SU-DHL-6 (cell line): ENCODE results near the gene OR5AR1.
A peak's percentile ranks its signal among the peaks of the same experiment; 100 is the strongest.

Experiments used
- H2AFZ ChIP-seq: fragments of 200-600 bp; sonication (generic); 2 replicates; pipeline ENCODE4 v1.6.1; 2014; ENCODE audit warnings: low read depth, mild to moderate bottlenecking, moderate library complexity, mixed read lengths, antibody characterized with exemption, low read length; ENCODE audit not compliant: severe bottlenecking
- H3F3A ChIP-seq: fragments of 200-600 bp; shearing (Covaris generic); 2 replicates; pipeline ENCODE4 v1.6.0; 2016; ENCODE audit warnings: antibody characterized with exemption, mild to moderate bottlenecking; ENCODE audit not compliant: insufficient read depth
- H3K27ac ChIP-seq: fragments of 200-600 bp; sonication (generic); 2 replicates; pipeline ENCODE4 v1.5.1; 2016; ENCODE audit warnings: low read depth, mild to moderate bottlenecking, low read length, moderate library complexity, mixed read lengths
- H3K27me3 ChIP-seq: fragments of 200-600 bp; sonication (generic), shearing (Covaris generic); 2 replicates; pipeline ENCODE4 v1.6.0; 2014; ENCODE audit warnings: mild to moderate bottlenecking, low read length
- H3K36me3 ChIP-seq: fragments of 200-600 bp; sonication (generic); 2 replicates; pipeline ENCODE4 v1.6.1; 2014; ENCODE audit warnings: mild to moderate bottlenecking, low read length, mixed read lengths
- H3K4me2 ChIP-seq: fragments of 300-600, 200-600 bp; shearing (Covaris generic), sonication (generic); 2 replicates; pipeline ENCODE4 v1.6.0; 2014; ENCODE audit warnings: low read length, low read depth, mild to moderate bottlenecking; ENCODE audit not compliant: poor library complexity, severe bottlenecking
- H3K4me3 ChIP-seq: fragments of 200-600 bp; sonication (generic); 2 replicates; pipeline ENCODE4 v1.5.1; 2014; ENCODE audit warnings: antibody characterized with exemption, low read length, mild to moderate bottlenecking, mixed read lengths; ENCODE audit not compliant: insufficient read depth, poor library complexity, severe bottlenecking
- H3K79me2 ChIP-seq: fragments of 200-600 bp; sonication (generic); 2 replicates; pipeline ENCODE4 v1.6.1; 2014; ENCODE audit warnings: mild to moderate bottlenecking, low read length, moderate library complexity; ENCODE audit not compliant: insufficient read depth
- H3K9ac ChIP-seq: fragments of 200-600 bp; sonication (generic); 2 replicates; pipeline ENCODE4 v1.7.0; 2014; ENCODE audit warnings: mild to moderate bottlenecking, low read length
- H3K9me2 ChIP-seq: fragments of 200-600 bp; sonication (generic); replicated peaks from 2 replicates; pipeline ENCODE4 v1.6.1; 2014; ENCODE audit warnings: low read length; ENCODE audit not compliant: insufficient read depth
- H3K9me3 ChIP-seq: fragments of 200-600 bp; sonication (generic); 2 replicates; pipeline ENCODE4 v1.6.1; 2014; ENCODE audit warnings: low read length, mixed read lengths; ENCODE audit not compliant: insufficient read depth
- H4K20me1 ChIP-seq: fragments of 200-600 bp; sonication (generic); 2 replicates; pipeline ENCODE4 v1.6.1; 2014; ENCODE audit warnings: low read depth, mild to moderate bottlenecking, antibody characterized with exemption, low read length, moderate library complexity, mixed read lengths
- CTCF ChIP-seq: fragments of 200-600 bp; sonication (generic); IDR thresholded peaks from one replicate; pipeline ENCODE4 v1.5.1; 2017; ENCODE audit warnings: antibody characterized with exemption, mild to moderate bottlenecking, low read length, moderate library complexity; ENCODE audit not compliant: insufficient read depth, poor library complexity, severe bottlenecking
- EZH2phosphoT487 ChIP-seq: fragments of 200-600 bp; sonication (generic), shearing (Covaris generic); conservative IDR thresholded peaks from 2 replicates; pipeline ENCODE4 v1.6.1; 2018; ENCODE audit warnings: mild to moderate bottlenecking, antibody characterized with exemption, low read length, moderate library complexity, mixed read lengths

Gene OR5AR1

GRCh38 chr11:56663386-56663785 lies at the start of gene OR5AR1:
OR5AR1 (plus strand) TSS chr11:56663686; CDS start chr11:56663686, 0 bp downstream.
- no peaks in the 10 kb centered on the region for H3K27me3 ChIP-seq
- H3K4me2 ChIP-seq: no peak within 1 kb of the TSS
- no peak within 1 kb of the TSS for H3K9ac ChIP-seq
- H3K36me3 ChIP-seq: no peaks in the 10 kb centered on the region
- H3K79me2 ChIP-seq: no peaks in the 10 kb centered on the region
- H3K9me2 ChIP-seq: no peaks in the 10 kb centered on the region
- no peak within 1 kb of the TSS for H2AFZ ChIP-seq
- no peak within 1 kb of the TSS for H3K4me3 ChIP-seq
- no peaks in the 10 kb centered on the region for H4K20me1 ChIP-seq
- H3K27ac ChIP-seq: no peak within 1 kb of the TSS
- TF ChIP-seq CTCF (no peak), EZH2phosphoT487 (no peak)
- H3K9me3 ChIP-seq: no peaks in the 10 kb centered on the region
- H3F3A ChIP-seq: no peaks in the 10 kb centered on the region

GRCh38 chr11:56624661-56625110 lies 38.8 kb upstream of the OR5AR1 start:
- H3K79me2 ChIP-seq: no peaks in the 10 kb centered on the region
- no peaks in the 10 kb centered on the region for H3F3A ChIP-seq
- H3K4me2 ChIP-seq: no peak overlapping the region
- no peak overlapping the region for H3K9ac ChIP-seq
- H3K36me3 ChIP-seq: no peaks in the 10 kb centered on the region
- no peaks in the 10 kb centered on the region for H3K27me3 ChIP-seq
- no peak overlapping the region for H3K27ac ChIP-seq
- no peaks in the 10 kb centered on the region for H3K9me2 ChIP-seq
- TF ChIP-seq EZH2phosphoT487 (no peak), CTCF (peak; percentile 28)
- no peak overlapping the region for H3K4me3 ChIP-seq
- H4K20me1 ChIP-seq: no peaks in the 10 kb centered on the region
- H2AFZ ChIP-seq: no peak overlapping the region
- no peaks in the 10 kb centered on the region for H3K9me3 ChIP-seq

DNA sequence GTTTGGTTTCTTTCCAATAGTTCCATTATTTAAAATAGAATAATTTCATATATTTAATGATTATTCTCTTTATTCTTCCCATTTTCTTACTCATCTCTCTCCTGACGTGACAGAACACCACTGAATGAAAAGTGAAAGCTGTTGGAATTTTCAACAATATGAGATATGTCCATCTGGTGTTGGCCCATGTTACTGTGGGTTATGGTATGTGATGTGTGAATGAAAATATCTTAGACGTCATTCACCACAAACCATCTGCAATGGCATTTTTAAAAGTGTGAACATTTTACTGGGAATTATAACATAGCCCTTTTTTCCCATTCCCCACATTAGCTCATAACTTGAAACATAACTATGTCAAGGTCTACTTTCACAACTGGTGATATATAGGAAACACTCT lies 37.5 kb upstream of the OR5AR1 start:
- TF ChIP-seq CTCF: no peak
- TF ChIP-seq EZH2phosphoT487: no peak

More for the DNA sequence above, 37.5 kb upstream of the OR5AR1 start:
- Histone ChIP-seq H3K4me2 (no peak overlapping the region), H3K9ac (no peak overlapping the region), H3F3A (no peaks in the 10 kb centered on the region), H3K79me2 (no peaks in the 10 kb centered on the region), H3K27me3 (no peaks in the 10 kb centered on the region), H2AFZ (no peak overlapping the region), H3K9me3 (no peaks in the 10 kb centered on the region), H3K36me3 (no peaks in the 10 kb centered on the region), H3K27ac (no peak overlapping the region), H3K4me3 (no peak overlapping the region), H4K20me1 (no peaks in the 10 kb centered on the region), H3K9me2 (no peaks in the 10 kb centered on the region)
